HEK293T (cell line): ENCODE data around the gene AZU1.

Source experiments
- BHLHE40 ChIP-seq: fragments of 450-650 bp; IDR thresholded peaks from 2 replicates; pipeline ENCODE4 v1.6.1; 2016; ENCODE audit warnings: mild to moderate bottlenecking, moderate library complexity, borderline replicate concordance
- FOXK2 ChIP-seq: fragments of 450-650 bp; IDR thresholded peaks from 2 replicates; pipeline ENCODE4 v1.6.1; 2016; ENCODE audit warnings: mild to moderate bottlenecking
- SUZ12 ChIP-seq: fragments of 450-650 bp; IDR thresholded peaks from 2 replicates; pipeline ENCODE4 v1.6.1; 2016; ENCODE audit warnings: mild to moderate bottlenecking
- ZNF384 ChIP-seq: fragments of 450-650 bp; IDR thresholded peaks from 2 replicates; pipeline ENCODE4 v1.6.1; 2016
- TF ChIP-seq, protein P1 (sequence below): fragments of 450-650 bp; IDR thresholded peaks from 2 replicates; pipeline ENCODE4 v1.6.1; 2016

DNA sequence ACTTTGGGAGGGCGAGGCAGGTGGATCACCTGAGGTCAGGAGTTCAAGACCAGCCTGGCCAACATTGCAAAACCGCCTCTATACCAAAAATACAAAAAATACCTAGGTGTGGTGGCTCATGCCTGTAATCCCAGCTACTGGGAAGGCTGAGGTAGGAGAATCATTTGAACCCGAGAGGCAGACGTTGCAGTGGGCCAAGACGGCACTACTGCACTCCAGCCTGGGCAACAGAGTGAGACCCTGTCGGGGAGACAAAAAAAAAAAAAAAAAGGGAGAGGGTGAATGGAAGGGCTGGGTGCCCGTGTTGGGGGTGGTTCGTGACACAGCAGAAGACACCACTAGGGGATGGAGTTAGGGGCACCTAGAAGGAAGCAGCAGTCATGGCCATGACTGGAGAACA, 42.7 kb downstream of the AZU1 start:
- TF ChIP-seq SUZ12 (no peak), ZNF384 (no peak), FOXK2 (no peak), BHLHE40 (no peak)
- TF ChIP-seq, protein P1, sequence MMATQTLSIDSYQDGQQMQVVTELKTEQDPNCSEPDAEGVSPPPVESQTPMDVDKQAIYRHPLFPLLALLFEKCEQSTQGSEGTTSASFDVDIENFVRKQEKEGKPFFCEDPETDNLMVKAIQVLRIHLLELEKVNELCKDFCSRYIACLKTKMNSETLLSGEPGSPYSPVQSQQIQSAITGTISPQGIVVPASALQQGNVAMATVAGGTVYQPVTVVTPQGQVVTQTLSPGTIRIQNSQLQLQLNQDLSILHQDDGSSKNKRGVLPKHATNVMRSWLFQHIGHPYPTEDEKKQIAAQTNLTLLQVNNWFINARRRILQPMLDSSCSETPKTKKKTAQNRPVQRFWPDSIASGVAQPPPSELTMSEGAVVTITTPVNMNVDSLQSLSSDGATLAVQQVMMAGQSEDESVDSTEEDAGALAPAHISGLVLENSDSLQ: no peak
